K562 (cell line): ENCODE data around the gene PRLHR. TPM values are rescaled to one million over a fixed set of nuclear protein-coding genes. Genes with fewer than 3 reads are reported as not detected.

Experiments
- ATAC-seq: fragments of 200-7000 bp; cut with Tn5 transposase; 3 replicates; pipeline ENCODE4 v1.9.1; 2020; ENCODE audit warnings: moderate library complexity
- BruUV-seq: library from RNA; stranded (reverse); fragments of 400-500 nt; replicated peaks from 2 replicates; lab custom pipeline; 2021; lab: Mats Ljungman, UMichigan
- CTCF ChIA-PET: fragments of 300-600 bp; formaldehyde crosslinking; extraction: SDS; loops from one replicate; lab custom pipeline; 2021; ENCODE audit warnings: low intra/inter-chr PET ratio; lab: Yijun Ruan, JAX
- POLR2A ChIA-PET: fragments of 300-600, 350-650 bp; sonication (Branson Sonifier 250); formaldehyde crosslinking; extraction: SDS; loops from one replicate; lab custom pipeline; 2021; ENCODE audit warnings: antibody characterized with exemption, inconsistent platforms; lab: Yijun Ruan, JAX
- DNase-seq, 4 experiments: peaks; one replicate each; pipeline versions ENCODE4 v3.0.0 to v3.0.0-alpha.2; 2011 to 2018; ENCODE audit warnings: low spot score in 3 of 4, mixed read lengths in 3 of 4; ENCODE audit errors: extremely low read depth in 1 of 4
- FAIRE-seq: peaks from 2 replicates; lab custom pipeline; 2011; peaks lifted over from hg19 to GRCh38; lab: Jason Lieb, UNC
- H2AFZ ChIP-seq: 2 replicates; pipeline ENCODE4 v1.6.0; 2011; ENCODE audit warnings: low read depth, low read length, control low read depth, inconsistent platforms
- H3K27ac ChIP-seq: fragments of 200-600 bp; 3 replicates; pipeline ENCODE4 v1.8.0; 2011; ENCODE audit warnings: low read depth, mild to moderate bottlenecking, control low read depth, inconsistent platforms, low read length, moderate library complexity, mixed read lengths; ENCODE audit errors: extremely low read depth
- H3K27me3 ChIP-seq, 2 experiments: fragments of 300-600 bp in 1 of 2; 2 replicates in 1 of 2; 3 replicates in 1 of 2; pipeline versions ENCODE4 v1.6.0 to v1.8.0; 2011; ENCODE audit warnings: inconsistent platforms in 2 of 2, low read length in 2 of 2, mild to moderate bottlenecking in 1 of 2, mixed read lengths in 1 of 2, moderate library complexity in 1 of 2; ENCODE audit not compliant: control insufficient read depth in 2 of 2, insufficient read depth in 2 of 2
- H3K36me3 ChIP-seq: fragments of 300-600 bp; 3 replicates; pipeline ENCODE4 v1.8.0; 2011; ENCODE audit warnings: mild to moderate bottlenecking, low read length, inconsistent platforms; ENCODE audit not compliant: control insufficient read depth, insufficient read depth
- H3K4me1 ChIP-seq, 2 experiments: fragments of 200-600 bp in 1 of 2; replicated peaks in 1 of 2; 2 replicates in 1 of 2; 3 replicates in 1 of 2; pipeline versions ENCODE4 v1.5.1 to v1.8.0; 2011; ENCODE audit warnings: inconsistent platforms in 2 of 2, low read length in 2 of 2, mild to moderate bottlenecking in 1 of 2, mixed read lengths in 1 of 2, moderate library complexity in 1 of 2; ENCODE audit not compliant: control insufficient read depth in 2 of 2, insufficient read depth in 2 of 2
- H3K4me2 ChIP-seq: 2 replicates; pipeline ENCODE4 v1.6.1; 2011; ENCODE audit warnings: low read length, control low read depth, inconsistent platforms, mixed read lengths; ENCODE audit not compliant: insufficient read depth
- H3K4me3 ChIP-seq: fragments of 200-600 bp; sonication (generic), shearing (Covaris generic); 2 replicates; pipeline ENCODE4 v1.5.1; 2016; ENCODE audit warnings: control low read depth, inconsistent platforms
- H3K79me2 ChIP-seq: fragments of 200-600 bp; 3 replicates; pipeline ENCODE4 v1.8.0; 2011; ENCODE audit warnings: low read length, inconsistent platforms; ENCODE audit not compliant: control insufficient read depth, insufficient read depth
- H3K9ac ChIP-seq, 2 experiments: 2 replicates each; pipeline versions ENCODE4 v1.6.0 to v1.6.1; 2011; ENCODE audit warnings: low read depth in 2 of 2, low read length in 2 of 2, control low read depth in 1 of 2, inconsistent platforms in 1 of 2, mild to moderate bottlenecking in 1 of 2, mixed read lengths in 1 of 2; ENCODE audit not compliant: insufficient read depth in 1 of 2
- H3K9me1 ChIP-seq: one replicate; pipeline ENCODE4 v1.6.0; 2011; ENCODE audit warnings: inconsistent platforms, mild to moderate bottlenecking, low read length, moderate library complexity; ENCODE audit not compliant: control insufficient read depth, insufficient read depth
- H3K9me3 ChIP-seq: replicated peaks from 2 replicates; pipeline ENCODE4 v1.5.1; 2011; ENCODE audit warnings: low read depth, low read length, inconsistent platforms; ENCODE audit not compliant: control insufficient read depth, insufficient read depth
- H4K20me1 ChIP-seq: replicated peaks from 2 replicates; pipeline ENCODE4 v1.6.1; 2011; ENCODE audit warnings: low read length, inconsistent platforms, mixed read lengths; ENCODE audit not compliant: control insufficient read depth, insufficient read depth
- E2F3 ChIP-seq: fragments of 250-450 bp; sonication (Bioruptor Pico); IDR thresholded peaks from 2 replicates; pipeline ENCODE4 v1.4.0; 2020; ENCODE audit warnings: mild to moderate bottlenecking
- IRF1 ChIP-seq: sonication (generic); formaldehyde crosslinking; IDR thresholded peaks from 2 replicates; pipeline ENCODE4 v1.8.0; 2022; ENCODE audit warnings: missing genetic modification reagents, mild to moderate bottlenecking, borderline replicate concordance
- MITF ChIP-seq: IDR thresholded peaks from 2 replicates; pipeline ENCODE4 v1.6.1; 2014; ENCODE audit warnings: antibody characterized with exemption
- NCOA2 ChIP-seq, 2 experiments: fragments of 450-650 bp; IDR thresholded peaks; 2 replicates each; pipeline ENCODE4 v1.6.1; 2018; ENCODE audit warnings: mild to moderate bottlenecking in 2 of 2, moderate library complexity in 1 of 2; ENCODE audit not compliant: partially characterized antibody in 2 of 2
- STAG1 ChIP-seq: sonication (generic); formaldehyde crosslinking; IDR thresholded peaks from 2 replicates; pipeline ENCODE4 v1.5.0; 2020; ENCODE audit warnings: missing genetic modification reagents, borderline replicate concordance
- TEAD4 ChIP-seq, 2 experiments: sonication (generic) in 1 of 2; formaldehyde crosslinking in 1 of 2; IDR thresholded peaks; 2 replicates each; pipeline versions ENCODE4 v1.6.1 to v1.8.0; 2012 to 2022; ENCODE audit warnings: borderline replicate concordance in 1 of 2, inconsistent platforms in 1 of 2, low read length in 1 of 2, mild to moderate bottlenecking in 1 of 2, missing genetic modification reagents in 1 of 2
- ZNF512 ChIP-seq: IDR thresholded peaks from 2 replicates; pipeline ENCODE4 v1.6.1; 2016; ENCODE audit warnings: missing genetic modification characterization, missing compliant biosample characterization
- WGBS: fragments of 100-300 bp; shearing (Covaris generic); methylation state at CpG from one replicate; pipeline ENCODE4 v1.1.6; 2016; ENCODE audit warnings: low coverage, mixed read lengths; ENCODE audit not compliant: insufficient coverage; ENCODE audit errors: missing lambda C conversion rate; 5-methylcytosine and 5-hydroxymethylcytosine counted together
- in situ Hi-C: fragments of 300-500 bp; cut with MboI; formaldehyde crosslinking; loops from 4 replicates; pipeline ENCODE4 v1.15.0; 2018; ENCODE audit warnings: inconsistent platforms, mixed read lengths
- intact Hi-C: fragments of 100-400 bp; cut with micrococcal nuclease; formaldehyde crosslinking; loops from 2 replicates; pipeline ENCODE4 v1.14.2; 2022
- polyA plus RNA-seq, 8 experiments: library from polyadenylated mRNA; depleted of rRNA in 4 of 8; stranded (reverse) in 5 of 8; unstranded in 3 of 8; fragments of >200 nt; fragmentation: Nextera tagmentation in 2 of 8; fragmentation: Illumina TruSeq in 1 of 8; extraction: Ambion mirVana in 2 of 8; extraction: Trizol in 1 of 8; gene quantifications; 2 replicates each; pipeline versions ENCODE4 v1.2.1 to v1.2.3, GENCODE V29; 2011 to 2014; ENCODE audit warnings: inconsistent platforms in 1 of 8, missing spikeins in 1 of 8
- total RNA-seq, 7 experiments: library from RNA; depleted of rRNA in 6 of 7; stranded (reverse); fragments of >200 nt in 6 of 7; fragmentation: Illumina TruSeq in 2 of 7; extraction: Trizol in 2 of 7; gene quantifications; 2 replicates each; pipeline versions ENCODE4 v1.2.1 to v1.2.3, GENCODE V29; 2011 to 2021; ENCODE audit warnings: low replicate concordance in 1 of 7

The PRLHR gene
- total and polyA plus RNA-seq, 9 of the 15 experiments (the other 6 are each of a cell fraction or from before 2014, with no cell fraction given), result not detected

GRCh38 chr10:118635674-118636402 is 40.4 kb upstream of the PRLHR start:
- Histone ChIP-seq H3K79me2 (no peaks in the 10 kb centered on the region), H3K4me2 (no peak overlapping the region), H3K27ac (no peak overlapping the region), H3K36me3 (no peaks in the 10 kb centered on the region), H3K4me1 (no peaks in the 10 kb centered on the region), H4K20me1 (no peaks in the 10 kb centered on the region), H2AFZ (no peak overlapping the region), H3K9ac (no peak overlapping the region), H3K4me3 (no peak overlapping the region), H3K27me3 (no peaks in the 10 kb centered on the region; a peak in 1 of 5 replicates), H3K9me3 (no peaks in the 10 kb centered on the region), H3K9me1 (no peaks in the 10 kb centered on the region)
- DNase-seq (no peak), ATAC-seq (no peak), FAIRE-seq (no peak)
- no TSS peak for BruUV-seq
- ChIA-PET POLR2A (interaction anchor here (0.6 to 0.7 kb wide), 2 partner anchors 77 to 364 kb away, joined by 3 read pairs; no protein-coding TSS in a partner anchor), CTCF (no interaction called here)
- intact Hi-C loops, result no loop called here
- in situ Hi-C loops, result no loop called here
- 3% methylated on average over 4 of the region's 4 CpGs for WGBS
- TF ChIP-seq TEAD4 (IDR thresholded peaks at IDR 0.05; ENCODE audit: low read length), result no peak
- no peak for TF ChIP-seq TEAD4 (CRISPR knock-in tag; IDR thresholded peaks at IDR 0.05; ENCODE audit: borderline replicate concordance)
- TF ChIP-seq ZNF512 (tag), result no peak
- no peak for TF ChIP-seq MITF
- no peak for TF ChIP-seq STAG1 (CRISPR knock-in tag)
- no peak for TF ChIP-seq E2F3 (CRISPR knock-in tag)
- TF ChIP-seq IRF1 (CRISPR knock-in tag), result no peak
- no peak for TF ChIP-seq NCOA2 (IDR thresholded peaks at IDR 0.05; ENCODE audit: partially characterized antibody in 2 of 2)
